Measurements from ENCODE around the gene FHIT.

GRCh38 chr3:60856257-60857046 lies 394.8 kb downstream of the FHIT start:
- TF ChIP-seq CTCF (conservative IDR thresholded peaks at IDR 0.05; ENCODE audit: low read depth, low read length) (no peak), EZH2 (IDR thresholded peaks at IDR 0.05; ENCODE audit: low read length, unreplicated experiment) (no peak), EZH2phosphoT487 (IDR thresholded peaks at IDR 0.05; ENCODE audit: borderline replicate concordance, low read length) (no peak)

All from PC-3 (cell line).